Breast epithelium (tissue), 4 donors: ENCODE data around the gene CD2. TPM values are rescaled to one million over a fixed set of nuclear protein-coding genes. Genes with fewer than 3 reads are reported as not detected.

Experiments used
- DNase-seq, 2 donors: peaks; one replicate each; pipeline ENCODE4 v3.0.0-alpha.2; 2019; ENCODE audit warnings: low spot score in 2 of 2
- H3K27ac ChIP-seq, 2 donors: fragments of 200-600 bp; sonication (generic) in 1 of 2; one replicate each; pipeline ENCODE4 v1.5.1; 2016 to 2019; ENCODE audit warnings: mild to moderate bottlenecking in 1 of 2
- H3K27me3 ChIP-seq, 2 donors: fragments of 200-600 bp; sonication (generic) in 1 of 2; one replicate each; pipeline versions ENCODE4 v1.5.1 to v1.6.0; 2017 to 2019; ENCODE audit warnings: control low read depth in 1 of 2, mild to moderate bottlenecking in 1 of 2
- H3K36me3 ChIP-seq: fragments of 200-600 bp; one replicate; pipeline ENCODE4 v1.5.1; 2019
- H3K4me1 ChIP-seq, 2 donors: fragments of 200-600 bp; sonication (generic); one replicate each; pipeline ENCODE4 v1.5.1; 2016 to 2019; ENCODE audit warnings: control low read depth in 1 of 2
- H3K4me3 ChIP-seq, 3 donors: fragments of 200-600 bp; sonication (generic); 1 replicate in 2 of 3; 2 replicates in 1 of 3; pipeline ENCODE4 v1.5.1; 2016 to 2019; ENCODE audit warnings: mild to moderate bottlenecking in 3 of 3, moderate library complexity in 2 of 3
- H3K9me3 ChIP-seq, 2 donors: fragments of 200-600 bp; sonication (generic) in 1 of 2; one replicate each; pipeline ENCODE4 v1.5.1; 2016 to 2019; ENCODE audit warnings: control low read depth in 1 of 2
- POLR2A ChIP-seq: fragments of 450-650 bp; IDR thresholded peaks from one replicate; pipeline ENCODE4 v1.6.1; 2016; ENCODE audit warnings: antibody characterized with exemption, mild to moderate bottlenecking, moderate library complexity
- POLR2AphosphoS5 ChIP-seq, 3 donors: sonication (generic); formaldehyde crosslinking; IDR thresholded peaks; one replicate each; pipeline ENCODE4 v1.6.1; 2017; ENCODE audit warnings: antibody characterized with exemption in 3 of 3
- intact Hi-C: fragments of 100-400 bp; cut with DNase I; formaldehyde crosslinking; loops from one replicate; pipeline ENCODE4 v1.15.1; 2023; ENCODE audit warnings: low total_unique reads
- total RNA-seq, 3 donors: library from RNA; depleted of rRNA; stranded (reverse); fragments of >200 nt; gene quantifications; one replicate each; pipeline ENCODE4 v1.1.0, GENCODE V29; 2016
- TF ChIP-seq, protein P1 (sequence below), 3 donors: fragments of 450-650 bp; IDR thresholded peaks; one replicate each; pipeline ENCODE4 v1.5.1; 2016 to 2017; ENCODE audit warnings: antibody characterized with exemption in 3 of 3, mild to moderate bottlenecking in 3 of 3, moderate library complexity in 3 of 3

Gene CD2
- total RNA-seq, 3 donors from 2014 or later, result 1.4 to 3.9 (median 3.5) TPM

DNA sequence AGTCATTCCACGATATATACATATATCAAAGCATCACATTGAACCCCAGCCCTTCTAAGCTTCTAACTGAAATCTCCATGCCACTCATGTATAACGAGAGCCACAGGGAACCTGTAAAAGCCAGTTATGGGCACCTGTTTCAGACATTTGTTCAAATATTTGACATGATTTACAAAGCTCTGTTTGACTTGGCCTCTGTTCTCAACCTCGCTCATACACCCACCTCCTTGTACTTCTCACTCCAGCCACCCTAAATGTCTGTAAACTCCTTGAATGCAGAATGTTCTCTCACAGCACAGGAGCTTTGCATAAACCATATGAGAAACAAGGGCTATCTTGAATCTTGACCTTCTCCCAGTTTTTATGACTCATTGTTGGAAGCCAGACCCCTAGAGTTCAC, 36.9 kb upstream of the CD2 start:
- H3K27me3 ChIP-seq, result no peaks in the 10 kb centered on the region
- TF ChIP-seq POLR2AphosphoS5 (IDR thresholded peaks at IDR 0.05) (no peak), POLR2A (no peak)
- TF ChIP-seq, protein P1, sequence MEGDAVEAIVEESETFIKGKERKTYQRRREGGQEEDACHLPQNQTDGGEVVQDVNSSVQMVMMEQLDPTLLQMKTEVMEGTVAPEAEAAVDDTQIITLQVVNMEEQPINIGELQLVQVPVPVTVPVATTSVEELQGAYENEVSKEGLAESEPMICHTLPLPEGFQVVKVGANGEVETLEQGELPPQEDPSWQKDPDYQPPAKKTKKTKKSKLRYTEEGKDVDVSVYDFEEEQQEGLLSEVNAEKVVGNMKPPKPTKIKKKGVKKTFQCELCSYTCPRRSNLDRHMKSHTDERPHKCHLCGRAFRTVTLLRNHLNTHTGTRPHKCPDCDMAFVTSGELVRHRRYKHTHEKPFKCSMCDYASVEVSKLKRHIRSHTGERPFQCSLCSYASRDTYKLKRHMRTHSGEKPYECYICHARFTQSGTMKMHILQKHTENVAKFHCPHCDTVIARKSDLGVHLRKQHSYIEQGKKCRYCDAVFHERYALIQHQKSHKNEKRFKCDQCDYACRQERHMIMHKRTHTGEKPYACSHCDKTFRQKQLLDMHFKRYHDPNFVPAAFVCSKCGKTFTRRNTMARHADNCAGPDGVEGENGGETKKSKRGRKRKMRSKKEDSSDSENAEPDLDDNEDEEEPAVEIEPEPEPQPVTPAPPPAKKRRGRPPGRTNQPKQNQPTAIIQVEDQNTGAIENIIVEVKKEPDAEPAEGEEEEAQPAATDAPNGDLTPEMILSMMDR (IDR thresholded peaks at IDR 0.05), result no peak
- no peak for DNase-seq
- H3K9me3 ChIP-seq, result no peaks in the 10 kb centered on the region
- no peaks in the 10 kb centered on the region for H3K4me1 ChIP-seq
- H3K36me3 ChIP-seq, result no peaks in the 10 kb centered on the region
- intact Hi-C loops, result no loop called here
- no peak overlapping the region for H3K4me3 ChIP-seq
- no peak overlapping the region for H3K27ac ChIP-seq

DNA sequence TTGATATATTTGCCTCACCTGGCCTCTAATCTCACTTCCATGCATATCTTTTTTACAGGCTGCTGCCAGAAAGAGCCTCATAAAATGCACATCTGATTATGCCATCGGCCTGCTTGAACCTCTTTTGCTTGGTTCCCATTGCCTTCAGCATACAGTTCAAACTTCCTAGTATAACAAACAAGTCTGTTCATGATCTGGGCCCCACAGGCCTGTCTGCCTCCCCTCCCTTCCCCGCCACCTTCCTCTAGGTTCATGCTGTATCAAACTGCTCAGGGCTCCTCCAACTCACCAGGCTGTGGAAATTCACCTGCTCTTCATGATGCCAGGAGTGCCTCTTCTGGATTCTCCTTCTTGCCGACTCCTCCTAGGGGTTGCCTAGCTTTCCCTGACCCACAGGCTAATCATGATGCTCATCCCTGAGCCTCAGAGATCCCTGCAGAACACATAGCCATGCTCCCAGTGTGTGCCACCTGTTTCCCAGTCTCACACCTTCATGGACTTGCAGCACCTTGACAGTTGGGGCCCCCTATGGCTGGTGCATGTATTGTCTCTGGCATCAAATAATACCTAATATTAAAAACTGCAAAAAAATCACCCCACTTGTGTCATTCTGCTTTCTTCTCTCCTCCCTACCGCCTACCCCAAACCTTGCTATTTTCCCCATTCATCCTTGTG, 33.7 kb upstream of the CD2 start:
- Histone ChIP-seq H3K4me1 (no peaks in the 10 kb centered on the region), H3K9me3 (no peaks in the 10 kb centered on the region), H3K36me3 (no peaks in the 10 kb centered on the region), H3K27me3 (no peaks in the 10 kb centered on the region), H3K4me3 (no peak overlapping the region), H3K27ac (no peak overlapping the region)
- no peak for DNase-seq
- intact Hi-C loops, result no loop called here
- TF ChIP-seq POLR2A (no peak), POLR2AphosphoS5 (IDR thresholded peaks at IDR 0.05) (no peak)
- TF ChIP-seq, protein P1 (IDR thresholded peaks at IDR 0.05), result no peak

DNA sequence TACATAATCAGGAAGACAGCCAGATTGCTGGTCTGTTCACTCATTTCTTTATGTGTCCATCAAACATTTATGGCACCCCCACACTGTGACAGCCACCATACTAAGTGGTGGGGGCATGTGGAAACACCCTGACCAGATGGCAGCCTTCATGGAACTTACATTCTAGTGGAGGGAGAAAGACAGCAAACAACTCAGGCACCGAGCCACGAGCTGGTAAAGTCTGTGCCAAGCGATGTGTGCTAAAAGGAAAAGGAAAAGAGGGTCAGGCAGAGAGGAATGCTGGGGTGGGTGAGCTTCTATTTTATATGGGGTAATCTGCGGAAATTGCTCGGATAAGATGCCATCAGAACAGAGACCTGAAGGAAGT, 33.2 kb upstream of the CD2 start:
- no peak overlapping the region for H3K4me3 ChIP-seq
- no peaks in the 10 kb centered on the region for H3K4me1 ChIP-seq
- H3K27ac ChIP-seq, result no peak overlapping the region
- TF ChIP-seq POLR2A (no peak), POLR2AphosphoS5 (IDR thresholded peaks at IDR 0.05) (no peak)
- TF ChIP-seq, protein P1 (IDR thresholded peaks at IDR 0.05), result no peak
- H3K9me3 ChIP-seq, result no peaks in the 10 kb centered on the region
- no peaks in the 10 kb centered on the region for H3K27me3 ChIP-seq
- H3K36me3 ChIP-seq, result no peaks in the 10 kb centered on the region
- intact Hi-C loops, result no loop called here
- no peak for DNase-seq

DNA sequence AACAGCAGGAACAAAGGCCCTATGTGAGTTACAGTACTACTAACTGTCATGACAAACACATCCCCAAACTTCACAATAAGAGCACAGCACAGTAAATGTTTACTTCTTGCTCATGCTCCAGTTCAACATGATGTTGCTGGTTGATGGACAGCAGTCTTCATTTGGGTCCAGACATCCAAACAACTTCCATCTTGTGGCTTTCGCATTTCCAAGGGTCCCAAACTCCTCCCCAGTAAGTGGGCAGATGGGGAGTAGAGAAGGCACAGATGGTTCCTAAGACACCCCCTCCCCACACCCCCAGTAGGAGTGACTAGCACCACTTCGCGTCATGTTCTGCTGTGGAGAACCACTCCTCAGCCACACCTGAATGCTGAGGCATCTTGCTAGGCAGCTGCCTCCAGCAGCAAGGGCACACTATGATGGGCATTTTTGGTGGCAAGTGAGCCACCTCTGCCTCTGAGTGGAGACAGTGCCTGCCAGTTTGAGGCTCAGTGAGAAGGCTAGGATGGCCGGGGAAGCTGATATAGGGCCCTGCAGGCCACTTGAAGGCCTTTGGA, 32.7 kb upstream of the CD2 start:
- Histone ChIP-seq H3K36me3 (no peaks in the 10 kb centered on the region), H3K4me1 (no peaks in the 10 kb centered on the region), H3K9me3 (no peaks in the 10 kb centered on the region), H3K4me3 (no peak overlapping the region), H3K27me3 (no peaks in the 10 kb centered on the region), H3K27ac (no peak overlapping the region)
- no peak for DNase-seq
- intact Hi-C loops, result no loop called here
- no peak for TF ChIP-seq POLR2AphosphoS5 (IDR thresholded peaks at IDR 0.05)
- TF ChIP-seq POLR2A, result no peak
- TF ChIP-seq, protein P1 (IDR thresholded peaks at IDR 0.05), result no peak

DNA sequence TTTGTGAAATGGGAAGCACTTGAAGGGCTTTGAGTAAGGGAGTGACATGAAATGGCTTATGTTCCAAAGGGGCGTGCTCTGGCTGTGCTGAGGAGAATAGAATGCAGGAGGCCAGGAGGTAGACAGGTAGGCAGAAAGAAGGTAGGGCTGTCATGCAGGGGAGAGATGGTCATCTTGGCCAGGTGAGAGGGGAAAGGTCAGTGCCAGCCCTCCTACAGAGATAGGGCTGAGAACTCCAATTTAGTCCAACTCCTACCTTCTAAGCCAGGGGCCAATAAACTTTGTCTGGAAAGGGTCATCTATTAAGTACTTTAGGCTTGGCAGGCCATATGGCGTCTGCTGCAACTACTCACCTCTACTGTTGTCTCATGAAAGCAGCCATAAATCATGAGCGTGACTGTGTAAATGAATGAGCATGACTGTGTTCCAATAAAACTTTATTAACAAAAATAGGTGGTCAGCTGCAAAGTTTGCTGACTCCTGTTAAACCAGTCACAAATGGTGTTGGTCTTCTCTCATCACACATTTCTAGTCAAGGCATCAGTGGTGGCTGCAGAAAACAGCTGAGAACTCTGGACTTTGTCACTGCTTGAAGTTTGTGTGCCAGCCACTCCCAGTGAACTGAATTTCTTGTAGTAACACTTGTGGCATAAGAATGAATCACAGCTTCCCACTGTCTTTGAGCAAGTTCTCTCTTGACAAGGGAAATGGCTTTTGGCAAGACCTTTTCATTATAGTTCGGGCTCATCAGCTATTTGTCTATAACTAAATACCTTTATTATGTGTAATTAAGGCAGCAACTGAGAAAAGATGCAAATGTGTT, 32.0 kb upstream of the CD2 start:
- TF ChIP-seq POLR2A (no peak), POLR2AphosphoS5 (IDR thresholded peaks at IDR 0.05) (no peak)
- TF ChIP-seq, protein P1 (IDR thresholded peaks at IDR 0.05), result no peak
- H3K36me3 ChIP-seq, result no peaks in the 10 kb centered on the region
- no peak for DNase-seq

More for the DNA sequence above, 32.0 kb upstream of the CD2 start:
- Histone ChIP-seq H3K4me1 (no peaks in the 10 kb centered on the region), H3K4me3 (no peak overlapping the region), H3K27ac (no peak overlapping the region), H3K9me3 (no peaks in the 10 kb centered on the region), H3K27me3 (no peaks in the 10 kb centered on the region)
- intact Hi-C loops, result no loop called here
